Skeletal muscle satellite cell (primary cell): Measurements from ENCODE around the gene TENM4.
A peak's percentile ranks its signal among the peaks of the same experiment; 100 is the strongest.
"Not testable (repeated sequence)": the region's sequence is repeated elsewhere in the genome, so short reads cannot be mapped to it uniquely, and the experiment has no call there.

Experiments used
- H3K27me3 ChIP-seq: 2 replicates; pipeline ENCODE4 v1.7.0; 2013; ENCODE audit warnings: low read length; ENCODE audit not compliant: control insufficient read depth, insufficient read depth
- H3K36me3 ChIP-seq: 2 replicates; pipeline ENCODE4 v1.7.0; 2013; ENCODE audit warnings: mild to moderate bottlenecking, control low read depth, low read length; ENCODE audit not compliant: insufficient read depth
- H3K4me1 ChIP-seq: 2 replicates; pipeline ENCODE4 v1.7.0; 2013; ENCODE audit warnings: low read length; ENCODE audit not compliant: control insufficient read depth, insufficient read depth
- H3K4me2 ChIP-seq: 2 replicates; pipeline ENCODE4 v1.7.0; 2013; ENCODE audit warnings: mild to moderate bottlenecking, low read length
- H3K4me3 ChIP-seq: 2 replicates; pipeline ENCODE4 v1.7.0; 2013; ENCODE audit warnings: low read length
- H3K9ac ChIP-seq: 2 replicates; pipeline ENCODE4 v1.7.0; 2013; ENCODE audit warnings: mild to moderate bottlenecking, low read depth, low read length, moderate library complexity
- H3K9me3 ChIP-seq: replicated peaks from 2 replicates; pipeline ENCODE4 v1.7.0; 2013; ENCODE audit warnings: mild to moderate bottlenecking, control low read depth, low read length

Gene TENM4

DNA sequence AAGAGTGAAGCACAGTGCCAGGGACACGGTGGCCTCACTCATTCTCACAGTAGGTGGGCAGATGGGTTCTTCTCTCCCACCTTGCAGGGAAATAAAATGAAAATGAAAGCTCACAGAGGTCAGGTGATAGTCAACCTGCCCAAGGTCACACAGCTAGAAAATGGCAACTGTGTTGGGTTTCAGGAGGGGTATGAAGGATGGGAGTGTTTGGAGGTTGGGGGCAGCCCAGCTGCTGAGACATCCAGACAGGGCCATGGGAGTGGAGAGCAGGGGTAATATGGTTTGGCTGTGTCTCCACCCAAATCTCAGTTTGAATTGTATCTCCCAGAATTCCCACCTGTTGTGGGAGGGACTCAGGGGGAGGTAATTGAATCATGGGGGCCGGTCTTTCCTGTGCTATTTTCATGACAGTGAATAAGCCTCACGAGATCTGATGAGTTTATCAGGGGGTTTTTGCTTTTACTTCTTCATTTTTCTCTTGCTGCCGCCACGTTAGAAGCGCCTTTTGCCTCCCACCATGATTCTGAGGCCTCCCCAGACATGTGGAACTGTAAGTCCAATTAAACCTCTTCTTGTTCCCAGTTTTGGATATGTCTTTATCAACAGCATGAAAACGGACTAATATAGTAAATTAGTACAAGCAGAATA is 247.0 kb downstream of the TENM4 start:
- no peaks in the 10 kb centered on the region for H3K4me1 ChIP-seq
- no peaks in the 10 kb centered on the region for H3K27me3 ChIP-seq
- H3K36me3 ChIP-seq, result no peaks in the 10 kb centered on the region
- no peak overlapping the region for H3K9ac ChIP-seq
- H3K4me2 ChIP-seq, result no peak overlapping the region
- H3K9me3 ChIP-seq, result no peaks in the 10 kb centered on the region
- H3K4me3 ChIP-seq, result no peak overlapping the region

DNA sequence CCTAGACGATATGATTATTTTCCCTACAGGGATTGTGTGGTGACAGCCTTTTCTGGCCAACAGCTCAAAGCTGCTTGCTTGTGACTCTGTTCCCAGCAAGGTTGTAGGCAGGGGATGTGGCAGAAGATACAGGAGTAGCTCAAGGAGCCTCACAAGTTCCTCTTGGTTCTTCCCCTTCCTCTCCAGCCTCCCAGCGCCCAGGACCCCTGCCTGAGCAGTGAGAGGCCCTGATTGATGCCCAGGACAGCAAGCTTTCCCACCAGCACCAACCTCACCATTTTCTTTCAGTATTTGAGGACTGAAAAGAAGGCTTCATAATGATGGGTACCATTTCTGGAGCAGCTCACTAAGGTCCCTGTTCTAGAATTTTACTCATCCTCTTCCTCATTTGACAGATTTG is 248.0 kb downstream of the TENM4 start:
- Histone ChIP-seq H3K4me1 (no peaks in the 10 kb centered on the region), H3K36me3 (no peaks in the 10 kb centered on the region), H3K9me3 (no peaks in the 10 kb centered on the region), H3K27me3 (no peaks in the 10 kb centered on the region), H3K4me2 (no peak overlapping the region), H3K4me3 (no peak overlapping the region), H3K9ac (no peak overlapping the region)

DNA sequence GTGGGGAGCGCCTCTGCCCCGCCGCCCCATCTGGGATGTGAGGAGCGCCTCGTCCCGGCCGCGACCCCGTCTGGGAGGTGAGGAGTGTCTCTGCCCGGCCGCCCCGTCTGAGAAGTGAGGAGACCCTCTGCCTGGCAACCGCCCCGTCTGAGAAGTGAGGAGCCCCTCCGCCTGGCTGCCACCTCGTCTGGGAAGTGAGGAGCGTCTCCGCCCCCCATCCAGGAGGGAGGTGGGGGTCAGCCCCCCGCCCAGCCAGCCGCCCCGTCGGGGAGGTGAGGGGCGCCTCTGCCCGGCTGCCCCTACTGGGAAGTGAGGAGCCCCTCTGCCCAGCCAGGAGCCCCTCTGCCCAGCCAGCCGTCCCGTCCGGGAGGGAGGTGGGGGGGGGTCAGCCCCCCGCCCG is 249.1 kb downstream of the TENM4 start:
- H3K4me3 ChIP-seq, H3K4me2 ChIP-seq, H3K9me3 ChIP-seq, H3K36me3 ChIP-seq, H3K27me3 ChIP-seq, H3K9ac ChIP-seq, H3K4me1 ChIP-seq: not testable (repeated sequence)

DNA sequence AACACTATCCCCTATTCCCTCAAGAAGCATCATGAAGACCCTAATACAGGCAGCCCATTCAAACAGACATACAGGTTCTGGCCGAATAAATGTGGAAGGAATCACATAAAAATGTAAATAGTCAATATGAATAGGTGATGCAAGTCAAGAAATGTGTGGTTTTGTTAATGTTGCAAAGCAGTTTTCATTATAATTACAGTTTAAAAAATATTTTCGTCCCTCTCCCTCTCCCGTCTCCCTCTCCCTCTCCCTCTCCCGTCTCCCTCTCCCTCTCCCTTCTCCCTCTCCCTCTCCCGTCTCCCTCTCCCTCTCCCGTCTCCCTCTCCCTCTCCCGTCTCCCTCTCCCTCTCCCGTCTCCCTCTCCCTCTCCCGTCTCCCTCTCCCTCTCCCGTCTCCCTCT is 250.3 kb downstream of the TENM4 start:
- not testable (repeated sequence) for H3K4me3 ChIP-seq, H3K4me1 ChIP-seq, H3K27me3 ChIP-seq, H3K9me3 ChIP-seq, H3K4me2 ChIP-seq, H3K36me3 ChIP-seq, H3K9ac ChIP-seq

DNA sequence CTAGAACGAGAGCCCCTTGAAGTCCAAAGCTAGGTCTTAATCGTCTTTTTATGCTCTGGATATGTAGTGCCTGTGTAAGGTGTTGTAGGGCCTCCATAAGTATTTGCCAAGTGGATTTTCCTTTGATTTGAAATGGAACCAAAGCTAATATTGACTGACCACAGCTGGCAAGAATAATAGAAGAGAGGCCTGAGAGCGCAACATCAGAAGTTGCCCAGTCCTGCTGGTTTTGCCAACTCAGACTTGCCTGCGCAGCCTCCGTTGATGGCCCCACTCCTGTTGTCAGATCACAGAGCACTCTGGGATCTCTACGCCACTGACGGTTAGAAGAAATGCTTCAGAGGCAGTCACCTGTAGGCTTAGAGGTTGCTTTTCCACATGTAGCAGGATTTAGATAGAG is 251.2 kb downstream of the TENM4 start:
- Histone ChIP-seq H3K4me3 (no peak overlapping the region), H3K36me3 (no peaks in the 10 kb centered on the region), H3K4me2 (no peak overlapping the region), H3K4me1 (no peaks in the 10 kb centered on the region), H3K9me3 (no peaks in the 10 kb centered on the region), H3K9ac (no peak overlapping the region), H3K27me3 (no peaks in the 10 kb centered on the region)

DNA sequence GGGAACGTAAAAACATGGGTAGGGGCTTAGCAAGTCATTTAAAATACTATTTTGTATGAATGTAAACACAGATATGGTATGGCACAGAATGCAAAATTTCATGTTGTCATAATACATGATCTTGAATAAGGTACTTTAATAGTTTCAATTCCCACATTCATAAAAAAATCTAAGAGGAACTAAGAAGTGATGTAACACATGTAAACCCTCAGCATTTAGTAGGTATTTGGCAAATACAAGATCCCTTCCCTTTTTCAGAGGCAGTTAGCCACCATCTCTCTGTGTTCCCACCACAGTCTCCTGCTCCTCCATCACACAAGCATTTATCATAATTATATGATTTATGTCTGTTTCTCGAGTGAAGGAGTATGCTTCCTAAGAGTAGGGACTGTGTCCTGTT is 251.8 kb downstream of the TENM4 start:
- Histone ChIP-seq H3K9ac (no peak overlapping the region), H3K27me3 (no peaks in the 10 kb centered on the region), H3K9me3 (no peaks in the 10 kb centered on the region), H3K4me1 (no peaks in the 10 kb centered on the region), H3K4me2 (no peak overlapping the region), H3K4me3 (no peak overlapping the region), H3K36me3 (no peaks in the 10 kb centered on the region)

DNA sequence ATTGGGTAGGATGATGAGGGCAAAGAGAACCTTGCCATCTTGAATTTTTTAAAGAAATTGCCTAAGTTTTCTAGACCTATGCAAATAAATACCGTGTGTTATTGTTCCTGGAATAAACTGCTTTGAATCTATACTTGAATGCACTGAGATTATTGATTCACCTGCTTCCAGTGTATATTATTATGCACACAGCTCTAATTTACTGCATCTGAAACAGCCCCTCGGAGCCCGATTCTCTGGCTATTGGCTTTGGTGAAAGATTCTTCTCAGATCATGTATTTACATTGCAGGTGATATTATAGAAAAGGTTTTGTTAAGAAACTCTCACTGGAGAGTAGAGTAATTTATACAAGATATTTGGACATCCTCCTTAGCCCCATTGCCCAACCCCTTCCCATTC is 254.2 kb downstream of the TENM4 start:
- H3K9me3 ChIP-seq, result no peaks in the 10 kb centered on the region
- no peak overlapping the region for H3K4me2 ChIP-seq
- no peak overlapping the region for H3K9ac ChIP-seq
- H3K36me3 ChIP-seq, result no peaks in the 10 kb centered on the region
- H3K4me3 ChIP-seq, result no peak overlapping the region
- no peaks in the 10 kb centered on the region for H3K27me3 ChIP-seq
- no peaks in the 10 kb centered on the region for H3K4me1 ChIP-seq

DNA sequence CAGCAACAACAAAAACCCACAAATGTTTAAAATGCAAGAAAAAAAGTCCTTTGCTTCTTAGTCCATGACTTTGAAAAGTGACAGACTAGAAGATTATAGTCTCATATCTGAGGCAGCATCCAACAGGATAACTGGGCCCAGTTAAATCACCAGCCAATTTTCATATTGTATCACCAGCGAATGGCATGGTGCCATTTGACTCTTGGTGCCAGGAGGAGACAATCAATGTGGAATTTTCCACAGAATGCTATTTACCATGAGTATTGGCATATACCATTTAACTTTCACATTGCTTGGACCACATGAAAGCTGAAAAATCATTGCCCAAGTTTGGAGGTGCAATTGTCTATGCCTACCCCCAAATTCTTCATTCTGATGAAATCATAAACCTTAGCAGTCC is 255.5 kb downstream of the TENM4 start:
- no peaks in the 10 kb centered on the region for H3K4me1 ChIP-seq
- no peaks in the 10 kb centered on the region for H3K36me3 ChIP-seq
- H3K9ac ChIP-seq, result no peak overlapping the region
- no peaks in the 10 kb centered on the region for H3K9me3 ChIP-seq
- H3K4me2 ChIP-seq, result no peak overlapping the region
- no peak overlapping the region for H3K4me3 ChIP-seq
- no peaks in the 10 kb centered on the region for H3K27me3 ChIP-seq

DNA sequence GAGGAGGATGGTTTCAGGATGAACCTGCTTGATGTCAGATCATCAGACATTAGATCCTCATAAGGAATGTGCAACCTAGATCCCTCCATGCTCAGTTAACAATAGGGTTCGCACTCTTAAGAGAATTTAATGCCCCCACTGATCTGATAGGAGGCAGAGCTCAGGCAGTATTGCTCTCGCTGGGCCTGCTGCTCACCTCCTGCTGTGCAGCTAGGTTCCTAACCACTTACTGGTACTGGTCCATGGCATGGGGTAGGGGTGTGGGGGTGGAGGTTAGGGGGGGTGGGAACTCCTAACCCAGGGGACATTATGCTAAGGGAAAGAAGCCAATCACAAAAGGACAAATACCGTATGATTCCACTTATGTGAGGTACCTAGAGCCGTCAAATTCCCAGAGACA is 256.5 kb downstream of the TENM4 start:
- Histone ChIP-seq H3K27me3 (no peaks in the 10 kb centered on the region), H3K9me3 (no peaks in the 10 kb centered on the region), H3K9ac (no peak overlapping the region), H3K36me3 (no peaks in the 10 kb centered on the region), H3K4me2 (no peak overlapping the region), H3K4me3 (no peak overlapping the region), H3K4me1 (no peaks in the 10 kb centered on the region)

DNA sequence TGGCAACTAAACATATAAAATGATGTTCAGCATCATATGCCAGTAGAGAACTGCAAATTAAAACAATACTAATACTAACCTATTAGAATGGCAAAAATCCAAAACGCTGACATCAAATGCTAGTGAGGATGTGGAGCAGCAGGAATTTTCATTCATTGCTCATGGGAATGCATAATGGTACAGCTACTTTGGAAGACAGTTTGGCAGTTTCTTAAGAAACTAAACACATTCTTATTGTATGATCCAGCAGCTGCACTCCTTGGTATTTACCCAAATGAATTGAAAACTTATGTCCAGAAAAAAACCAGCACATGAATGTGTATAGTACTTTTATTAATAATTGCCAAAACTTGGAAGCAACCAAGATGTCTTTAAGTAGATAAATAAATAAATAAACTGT is 258.0 kb downstream of the TENM4 start:
- no peaks in the 10 kb centered on the region for H3K4me1 ChIP-seq
- no peak overlapping the region for H3K4me3 ChIP-seq
- no peaks in the 10 kb centered on the region for H3K27me3 ChIP-seq
- H3K9me3 ChIP-seq, result no peaks in the 10 kb centered on the region
- no peaks in the 10 kb centered on the region for H3K36me3 ChIP-seq
- H3K9ac ChIP-seq, result no peak overlapping the region
- H3K4me2 ChIP-seq, result no peak overlapping the region

DNA sequence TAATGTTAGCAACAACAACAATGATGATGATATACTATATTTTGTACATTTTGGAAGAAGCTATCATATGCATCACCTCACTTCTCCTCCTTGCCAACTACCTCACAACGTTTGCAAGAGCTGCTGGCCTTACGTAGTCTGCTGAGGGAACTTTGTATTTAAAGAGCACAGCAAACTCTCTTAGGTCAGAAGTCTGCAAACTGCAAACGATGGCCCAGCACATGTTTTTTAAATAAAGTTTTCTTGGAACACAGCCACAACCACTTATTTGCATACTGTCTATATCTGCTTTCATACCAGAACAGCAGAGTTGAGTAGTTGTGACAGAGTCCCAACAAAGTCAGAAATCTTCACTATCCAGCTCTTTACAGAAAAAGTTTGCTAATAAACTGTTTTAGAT is 261.7 kb downstream of the TENM4 start:
- H3K27me3 ChIP-seq, result no peaks in the 10 kb centered on the region
- H3K9ac ChIP-seq, result no peak overlapping the region
- peaks cover 7% of the 10 kb centered on the region for H3K4me1 ChIP-seq
- no peak overlapping the region for H3K4me2 ChIP-seq
- H3K4me3 ChIP-seq, result no peak overlapping the region
- H3K9me3 ChIP-seq, result no peaks in the 10 kb centered on the region
- no peaks in the 10 kb centered on the region for H3K36me3 ChIP-seq

DNA sequence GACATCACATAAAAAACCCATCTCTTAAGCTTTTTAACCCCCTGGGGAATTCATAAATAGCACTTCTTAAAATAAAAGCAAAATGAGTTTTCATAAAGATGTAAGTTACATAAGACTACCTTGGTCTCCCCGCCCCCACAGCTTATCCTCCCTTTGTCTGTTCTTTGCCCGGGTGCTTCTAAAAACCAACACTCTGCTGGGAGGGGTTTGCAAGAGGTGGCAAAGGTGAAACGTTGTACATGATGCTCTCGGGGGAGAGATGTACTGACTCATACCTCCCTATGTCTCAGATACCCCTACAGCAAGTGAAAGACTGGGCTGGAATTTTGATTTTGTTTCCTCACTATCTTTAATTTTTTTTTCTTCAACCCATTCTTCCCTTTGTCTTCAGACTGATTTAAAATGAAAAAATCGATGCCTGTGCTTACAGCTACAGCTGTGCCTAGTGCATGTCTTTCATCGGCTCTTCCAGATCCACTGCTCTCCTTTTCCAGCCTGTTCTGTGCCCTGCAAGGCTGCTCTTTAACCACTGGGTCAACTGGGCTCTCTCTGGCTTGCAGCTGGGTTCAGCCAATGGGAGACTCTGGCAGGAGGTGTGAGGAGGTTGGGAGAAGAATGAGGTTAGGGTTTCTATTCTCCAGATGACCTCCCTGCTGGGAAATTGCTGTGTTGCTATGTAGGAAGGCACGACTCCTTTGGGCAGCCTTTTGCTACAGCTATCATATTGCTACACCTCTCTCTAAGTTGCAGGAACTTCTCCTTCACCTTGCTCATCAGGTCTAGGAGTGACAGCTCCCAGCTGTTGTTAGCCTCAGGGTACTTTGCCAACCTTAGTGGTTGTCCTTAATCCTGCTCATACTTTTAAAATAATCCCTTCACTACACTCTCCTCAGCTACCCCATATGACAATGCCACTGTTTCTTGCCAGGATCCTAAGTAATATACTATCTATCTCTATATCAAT is 266.5 kb downstream of the TENM4 start:
- peak overlapping the region; percentile 79 for H3K4me2 ChIP-seq
- H3K9ac ChIP-seq, result peak overlapping the region; percentile 40
- peak overlapping the region; percentile 0 for H3K4me3 ChIP-seq
- H3K27me3 ChIP-seq, result no peaks in the 10 kb centered on the region
- H3K9me3 ChIP-seq, result no peaks in the 10 kb centered on the region
- H3K36me3 ChIP-seq, result no peaks in the 10 kb centered on the region
- H3K4me1 ChIP-seq, result peaks cover 15% of the 10 kb centered on the region
